ENCODE results near the gene TUT7.

DNA sequence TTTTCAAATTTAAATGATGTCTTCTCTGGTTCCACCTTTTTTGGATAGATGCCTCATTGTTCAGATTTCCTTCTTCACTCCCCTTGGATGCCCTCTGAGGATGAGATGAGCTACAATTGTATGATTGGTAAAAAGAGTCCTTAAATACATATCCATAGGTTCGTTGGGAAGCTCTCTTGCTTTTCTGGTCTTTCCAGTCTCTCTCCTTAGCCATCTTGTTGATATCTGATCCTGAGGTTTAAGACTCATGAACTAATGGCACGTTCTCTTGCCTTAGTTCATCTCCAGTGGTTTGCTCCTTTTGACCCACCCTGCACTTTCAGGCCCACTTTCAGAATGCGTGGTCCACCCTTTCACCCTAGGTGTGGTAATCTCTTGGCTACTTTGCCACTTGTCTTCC lies 33.2 kb upstream of the TUT7 start:
- TF ChIP-seq, protein P1, sequence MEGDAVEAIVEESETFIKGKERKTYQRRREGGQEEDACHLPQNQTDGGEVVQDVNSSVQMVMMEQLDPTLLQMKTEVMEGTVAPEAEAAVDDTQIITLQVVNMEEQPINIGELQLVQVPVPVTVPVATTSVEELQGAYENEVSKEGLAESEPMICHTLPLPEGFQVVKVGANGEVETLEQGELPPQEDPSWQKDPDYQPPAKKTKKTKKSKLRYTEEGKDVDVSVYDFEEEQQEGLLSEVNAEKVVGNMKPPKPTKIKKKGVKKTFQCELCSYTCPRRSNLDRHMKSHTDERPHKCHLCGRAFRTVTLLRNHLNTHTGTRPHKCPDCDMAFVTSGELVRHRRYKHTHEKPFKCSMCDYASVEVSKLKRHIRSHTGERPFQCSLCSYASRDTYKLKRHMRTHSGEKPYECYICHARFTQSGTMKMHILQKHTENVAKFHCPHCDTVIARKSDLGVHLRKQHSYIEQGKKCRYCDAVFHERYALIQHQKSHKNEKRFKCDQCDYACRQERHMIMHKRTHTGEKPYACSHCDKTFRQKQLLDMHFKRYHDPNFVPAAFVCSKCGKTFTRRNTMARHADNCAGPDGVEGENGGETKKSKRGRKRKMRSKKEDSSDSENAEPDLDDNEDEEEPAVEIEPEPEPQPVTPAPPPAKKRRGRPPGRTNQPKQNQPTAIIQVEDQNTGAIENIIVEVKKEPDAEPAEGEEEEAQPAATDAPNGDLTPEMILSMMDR (IDR thresholded peaks at IDR 0.05; ENCODE audit: poor library complexity, severe bottlenecking) = no peak
- no peak for TF ChIP-seq RAD21 (conservative IDR thresholded peaks at IDR 0.05)
- no peak for TF ChIP-seq EP300 (conservative IDR thresholded peaks at IDR 0.05; ENCODE audit: poor library complexity, severe bottlenecking)
- TF ChIP-seq POLR2AphosphoS5 (IDR thresholded peaks at IDR 0.05) = no peak
- TF ChIP-seq TAF1 (IDR thresholded peaks at IDR 0.05; ENCODE audit: low read depth) = no peak
- TF ChIP-seq SMC3 (conservative IDR thresholded peaks at IDR 0.05; ENCODE audit: poor library complexity) = no peak
